Right atrium auricular region (tissue), 2 donors: Measurements from ENCODE around the gene RIPK4. TPM values are rescaled to one million over a fixed set of nuclear protein-coding genes. Genes with fewer than 3 reads are reported as not detected.

Source experiments
- DNase-seq: peaks from one replicate; pipeline ENCODE4 v3.0.0-alpha.2; 2019; ENCODE audit warnings: low spot score
- H3K27ac ChIP-seq, 2 donors: fragments of 200-600 bp; sonication (generic); 1 replicate in 1 of 2; 2 replicates in 1 of 2; pipeline ENCODE4 v1.5.1; 2016 to 2019
- H3K27me3 ChIP-seq, 2 donors: fragments of 200-600 bp; sonication (generic); one replicate each; pipeline versions ENCODE4 v1.5.1 to v1.6.0; 2017 to 2019
- H3K36me3 ChIP-seq: fragments of 200-600 bp; sonication (generic); one replicate; pipeline ENCODE4 v1.5.1; 2016
- H3K4me1 ChIP-seq, 2 donors: fragments of 200-600 bp; sonication (generic); one replicate each; pipeline versions ENCODE4 v1.5.1 to v1.6.0; 2017 to 2019
- H3K4me3 ChIP-seq, 2 donors: fragments of 200-600 bp; sonication (generic); 1 replicate in 1 of 2; 2 replicates in 1 of 2; pipeline ENCODE4 v1.5.1; 2017 to 2019; ENCODE audit warnings: mild to moderate bottlenecking in 1 of 2, moderate library complexity in 1 of 2
- H3K9me3 ChIP-seq, 2 donors: fragments of 200-600 bp; sonication (generic); one replicate each; pipeline ENCODE4 v1.5.1; 2019
- CTCF ChIP-seq, 2 donors: fragments of 200-600 bp; sonication (generic); IDR thresholded peaks; one replicate each; pipeline ENCODE4 v1.5.1; 2019; ENCODE audit warnings: antibody characterized with exemption in 2 of 2
- total RNA-seq, 2 donors: library from RNA; depleted of rRNA; stranded (reverse); fragments of >200 nt; gene quantifications; one replicate each; pipeline ENCODE4 v1.1.0, GENCODE V29; 2016

The RIPK4 gene
- total RNA-seq, 2 donors from 2014 or later = 2.1 to 3.5 TPM

DNA sequence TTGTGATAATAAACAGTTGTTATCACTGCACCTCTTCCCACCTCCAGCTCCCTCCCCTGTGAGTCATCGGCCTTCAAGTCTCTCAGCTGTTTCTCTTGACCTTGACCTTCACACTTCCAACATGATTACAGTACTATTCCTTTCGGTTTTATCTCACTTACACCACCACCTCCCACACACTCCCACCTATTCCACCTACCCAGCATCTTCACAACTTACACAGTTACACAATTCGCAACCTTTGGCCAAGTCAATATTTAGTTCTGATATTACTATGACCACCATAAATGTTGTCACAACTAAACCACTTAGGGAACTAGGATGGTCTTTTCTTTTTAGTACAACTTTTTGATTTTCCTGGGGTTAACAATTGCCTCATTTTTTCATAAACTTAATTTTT, 60.2 kb downstream of the RIPK4 start:
- H3K4me1 ChIP-seq = no peaks in the 10 kb centered on the region

GRCh38 chr21:41706263-41706639, 60.6 kb downstream of the RIPK4 start:
- Histone ChIP-seq H3K4me1 (no peaks in the 10 kb centered on the region), H3K36me3 (no peaks in the 10 kb centered on the region), H3K27me3 (no peaks in the 10 kb centered on the region), H3K27ac (no peak overlapping the region), H3K4me3 (no peak overlapping the region), H3K9me3 (no peaks in the 10 kb centered on the region)
- no peak for TF ChIP-seq CTCF (IDR thresholded peaks at IDR 0.05)
- no peak for DNase-seq

More for the DNA sequence above, 60.2 kb downstream of the RIPK4 start:
- H3K4me3 ChIP-seq = no peak overlapping the region
- H3K27ac ChIP-seq = no peak overlapping the region
- no peaks in the 10 kb centered on the region for H3K36me3 ChIP-seq
- H3K9me3 ChIP-seq = no peaks in the 10 kb centered on the region
- no peaks in the 10 kb centered on the region for H3K27me3 ChIP-seq
- no peak for DNase-seq
- TF ChIP-seq CTCF (IDR thresholded peaks at IDR 0.05) = no peak

DNA sequence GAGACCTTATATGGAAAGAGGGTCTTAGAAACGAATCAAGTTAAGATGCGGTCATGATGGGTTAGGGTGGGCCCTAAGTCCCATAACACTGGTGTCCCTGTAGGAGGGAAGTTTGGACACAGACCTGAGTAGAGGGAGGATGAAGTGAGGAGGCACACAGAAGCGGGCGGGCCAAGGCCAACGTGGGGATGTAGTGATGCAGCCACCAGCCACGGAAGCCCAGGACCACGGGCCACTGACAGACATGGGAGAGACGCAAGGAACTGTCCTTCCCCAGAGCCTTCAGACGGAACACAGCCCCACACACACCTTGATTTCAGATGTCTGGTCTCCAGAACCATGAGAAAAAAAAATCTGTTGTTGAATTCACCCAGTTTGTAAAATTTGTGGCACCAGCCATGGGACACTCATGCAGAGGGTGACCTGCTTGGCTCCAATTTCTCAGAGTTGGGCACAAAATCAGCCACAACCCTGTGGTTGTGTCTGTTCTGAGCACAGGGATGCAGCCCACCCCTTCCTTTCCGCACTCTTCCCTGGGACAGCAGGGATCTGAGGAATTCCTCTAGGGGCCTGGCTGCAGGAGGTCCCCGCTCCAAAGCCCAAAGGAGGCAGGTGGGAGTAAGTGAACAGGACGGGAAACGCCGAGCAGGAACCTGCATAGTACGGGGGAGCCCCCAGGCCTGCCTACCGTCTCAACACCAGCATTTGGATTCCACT, 61.1 kb downstream of the RIPK4 start:
- TF ChIP-seq CTCF (IDR thresholded peaks at IDR 0.05) = no peak
- H3K36me3 ChIP-seq = no peaks in the 10 kb centered on the region
- H3K9me3 ChIP-seq = no peaks in the 10 kb centered on the region
- no peak for DNase-seq
- H3K27me3 ChIP-seq = no peaks in the 10 kb centered on the region
- no peak overlapping the region for H3K4me3 ChIP-seq
- no peaks in the 10 kb centered on the region for H3K4me1 ChIP-seq
- H3K27ac ChIP-seq = no peak overlapping the region

- Histone ChIP-seq H3K9me3 (no peaks in the 10 kb centered on the region), H3K27ac (no peak overlapping the region), H3K4me3 (no peak overlapping the region), H3K27me3 (no peaks in the 10 kb centered on the region), H3K36me3 (no peaks in the 10 kb centered on the region), H3K4me1 (no peaks in the 10 kb centered on the region)
- no peak for TF ChIP-seq CTCF (IDR thresholded peaks at IDR 0.05)
- no peak for DNase-seq
Observed at GRCh38 chr21:41703857-41704501, 62.9 kb downstream of the RIPK4 start.

- no peaks in the 10 kb centered on the region for H3K36me3 ChIP-seq
- TF ChIP-seq CTCF (IDR thresholded peaks at IDR 0.05) = no peak
- H3K27ac ChIP-seq = no peak overlapping the region
- DNase-seq = no peak
- H3K9me3 ChIP-seq = no peaks in the 10 kb centered on the region
- H3K4me3 ChIP-seq = no peak overlapping the region
- no peaks in the 10 kb centered on the region for H3K27me3 ChIP-seq
- H3K4me1 ChIP-seq = no peaks in the 10 kb centered on the region
Observed at GRCh38 chr21:41701749-41702148, 65.1 kb downstream of the RIPK4 start.
